ENCODE measurements around the gene DHDDS.
A peak's percentile ranks its signal among the peaks of the same experiment; 100 is the strongest.

DHDDS gene

DNA sequence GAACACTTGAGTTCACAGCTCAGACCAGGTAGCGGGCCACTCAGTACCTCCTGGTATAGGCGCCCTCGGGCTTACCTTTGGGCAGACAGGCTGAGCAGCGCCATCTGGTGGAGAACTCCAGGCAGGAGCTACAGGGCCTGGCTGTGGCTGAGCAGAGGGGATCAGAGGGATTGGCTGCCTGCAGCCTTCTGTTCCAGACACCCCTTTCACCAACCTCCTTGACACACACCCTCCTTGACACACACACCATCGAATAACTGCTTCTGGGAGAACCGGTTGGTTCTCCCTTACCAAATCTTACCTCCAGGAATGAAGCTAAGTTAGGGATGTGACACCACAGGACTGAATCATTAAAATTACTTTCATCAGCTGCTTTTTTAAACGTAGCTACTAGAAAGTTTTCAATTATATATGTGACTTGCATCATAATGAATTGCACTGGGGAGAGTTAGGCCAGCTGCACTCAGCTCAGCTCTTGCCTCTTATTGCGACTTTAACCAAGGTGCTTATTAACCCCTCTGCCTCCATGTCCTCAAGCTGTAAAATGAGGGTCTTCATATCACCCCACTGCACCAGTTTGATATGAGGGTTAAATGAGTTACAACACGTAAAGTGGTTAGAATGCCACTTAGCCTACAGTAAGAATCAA lies 14.9 kb upstream of the DHDDS start:
- DNase-seq (ENCODE audit: low read depth): peak; percentile 77

DNA sequence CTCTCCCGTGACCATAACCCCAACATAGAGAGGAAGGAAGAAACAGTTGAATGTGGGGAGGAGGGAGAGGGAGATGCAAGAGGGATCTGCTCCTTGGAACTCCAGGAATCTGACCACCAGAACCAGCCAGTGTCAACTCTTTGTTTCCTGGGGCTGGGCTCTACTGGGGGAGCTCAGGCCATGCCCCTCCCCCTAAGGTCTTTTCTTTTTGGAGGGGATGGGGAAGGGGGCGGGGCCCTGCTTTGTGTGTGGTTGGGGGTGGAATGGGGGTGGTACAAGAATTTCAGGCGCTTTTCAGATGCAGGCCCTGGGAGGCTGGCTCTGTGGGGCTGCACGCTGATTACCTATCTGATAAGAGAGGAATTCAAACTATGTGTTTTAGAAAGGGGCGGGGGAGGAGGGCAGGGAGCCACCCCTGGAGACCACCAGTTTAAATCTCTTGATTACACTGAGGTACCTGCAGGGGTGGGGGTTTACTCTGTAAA lies 13.2 kb upstream of the DHDDS start:
- no peak for DNase-seq (ENCODE audit: low read depth)

DNA sequence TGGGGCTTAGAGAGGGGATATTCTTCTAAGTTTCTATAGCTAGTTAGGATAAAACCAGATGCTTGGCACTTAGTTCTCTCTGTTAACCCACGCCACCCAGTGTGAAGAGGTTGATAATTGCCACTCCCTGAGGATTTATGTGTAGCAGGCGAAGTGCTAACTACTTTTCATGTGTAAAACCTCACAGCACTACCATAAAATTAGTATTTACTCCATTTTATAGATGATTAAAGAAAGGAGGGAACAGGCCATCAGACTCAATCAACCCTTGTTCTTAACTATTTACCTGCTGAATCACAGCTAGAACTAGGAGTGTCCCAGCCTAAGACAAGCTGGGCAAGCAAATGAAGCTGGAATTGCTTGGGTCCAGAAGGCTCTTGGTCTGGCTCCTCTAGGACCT lies 12.6 kb upstream of the DHDDS start:
- DNase-seq (ENCODE audit: low read depth): no peak

DNA sequence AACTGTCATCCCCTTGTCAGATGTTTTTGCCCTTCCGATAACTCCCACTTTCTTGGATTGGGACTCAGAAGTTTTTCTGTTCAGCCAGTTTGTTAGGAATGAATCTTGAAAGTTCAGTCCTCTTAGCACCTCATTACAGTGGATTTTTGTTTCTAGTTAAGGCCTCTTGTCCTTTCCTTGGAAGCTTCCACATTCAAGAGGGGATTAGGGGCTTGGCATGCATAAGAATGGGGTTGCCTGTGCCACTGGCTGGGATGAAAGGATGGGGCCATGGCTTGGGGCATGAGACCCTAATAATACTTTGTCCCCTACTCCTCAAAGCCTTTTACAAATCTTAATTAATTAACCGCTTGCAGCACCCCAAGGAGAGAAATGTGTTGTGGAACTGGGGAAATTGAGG lies 2.4 kb upstream of the DHDDS start:
- no peak for DNase-seq (ENCODE audit: low read depth)

DNA sequence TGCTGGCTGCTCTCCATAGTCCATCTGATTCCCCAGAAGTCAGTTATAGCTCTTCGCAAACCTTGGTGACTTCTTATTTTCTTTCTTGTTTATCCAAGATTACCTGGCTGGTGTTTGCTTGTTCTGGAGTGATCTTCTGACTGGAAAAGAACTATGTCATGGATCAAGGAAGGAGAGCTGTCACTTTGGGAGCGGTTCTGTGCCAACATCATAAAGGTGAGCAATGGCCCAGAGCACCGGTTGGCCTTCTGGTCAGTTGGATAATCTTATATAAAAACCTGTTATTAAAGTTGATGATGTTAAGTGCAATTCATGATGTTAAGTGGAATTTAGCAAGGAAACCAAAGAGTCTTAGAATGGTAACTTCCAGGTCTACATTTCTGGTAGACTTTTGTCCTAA lies 672 bp downstream of the DHDDS start:
- DNase-seq (ENCODE audit: low read depth): no peak

DNA sequence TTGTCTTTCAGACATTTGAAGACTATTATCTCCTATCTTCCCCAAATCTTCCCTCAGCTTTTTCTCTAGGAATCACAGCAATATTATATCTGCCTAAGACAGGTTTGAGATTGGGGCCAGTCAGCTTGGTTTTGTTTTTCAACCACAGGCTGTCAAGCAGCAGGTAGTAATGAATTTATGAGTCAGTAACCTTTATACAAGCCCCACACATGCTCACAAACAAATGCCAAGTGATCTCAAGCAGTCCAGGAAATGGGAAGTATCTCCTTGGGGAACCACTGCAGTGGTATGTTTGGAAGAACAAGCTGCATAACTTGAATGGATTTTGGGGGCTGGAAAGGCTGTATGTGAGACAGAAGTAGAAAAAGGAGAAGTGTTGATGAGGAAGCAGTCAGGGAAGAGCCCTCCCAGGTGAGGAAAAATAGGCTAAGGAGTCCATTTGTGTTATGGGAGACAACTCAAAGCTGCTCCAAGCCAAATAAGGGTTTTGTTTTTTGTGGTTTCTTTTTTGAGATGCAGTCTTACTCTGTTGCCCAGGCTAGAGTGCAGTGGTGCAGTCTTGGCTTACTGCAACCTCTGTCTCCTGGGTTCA lies 2.1 kb downstream of the DHDDS start:
- no peak for DNase-seq (ENCODE audit: low read depth)

DNA sequence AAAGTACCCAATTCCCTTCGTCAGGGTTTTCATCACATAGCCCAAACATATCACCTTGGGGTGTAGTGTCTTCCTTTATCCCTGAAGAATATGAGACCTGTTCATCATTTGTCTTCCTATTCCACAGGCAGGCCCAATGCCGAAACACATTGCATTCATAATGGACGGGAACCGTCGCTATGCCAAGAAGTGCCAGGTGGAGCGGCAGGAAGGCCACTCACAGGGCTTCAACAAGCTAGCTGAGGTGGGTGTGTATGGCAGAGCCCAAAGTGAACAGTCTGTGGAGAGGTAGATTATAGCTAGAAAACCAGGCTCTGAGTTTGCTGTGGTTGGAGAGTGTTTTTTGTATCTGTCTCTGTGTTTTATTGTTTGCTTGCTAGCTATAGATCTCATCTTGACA lies 5.9 kb downstream of the DHDDS start:
- no peak for DNase-seq (ENCODE audit: low read depth)

DNA sequence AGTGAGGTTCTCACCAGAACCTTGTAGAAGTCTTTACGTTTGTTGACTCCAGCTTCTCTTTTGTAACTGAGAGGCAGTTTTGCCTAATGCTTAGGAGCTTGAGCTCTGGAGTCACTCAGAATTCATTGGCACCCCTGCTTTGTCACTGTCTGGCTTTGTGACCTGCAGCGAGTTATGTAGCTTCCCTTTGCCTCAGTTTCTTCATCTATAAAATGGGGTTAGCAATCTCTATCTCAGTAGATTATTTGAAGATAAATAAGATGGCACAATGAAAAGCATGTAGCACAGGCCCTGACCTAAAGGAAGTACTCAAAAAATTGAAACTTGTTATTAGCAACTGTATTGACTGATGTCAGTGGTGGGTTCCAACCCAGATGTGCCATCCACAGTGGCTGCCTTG lies 8.1 kb downstream of the DHDDS start:
- no peak for DNase-seq (ENCODE audit: low read depth)

DNA sequence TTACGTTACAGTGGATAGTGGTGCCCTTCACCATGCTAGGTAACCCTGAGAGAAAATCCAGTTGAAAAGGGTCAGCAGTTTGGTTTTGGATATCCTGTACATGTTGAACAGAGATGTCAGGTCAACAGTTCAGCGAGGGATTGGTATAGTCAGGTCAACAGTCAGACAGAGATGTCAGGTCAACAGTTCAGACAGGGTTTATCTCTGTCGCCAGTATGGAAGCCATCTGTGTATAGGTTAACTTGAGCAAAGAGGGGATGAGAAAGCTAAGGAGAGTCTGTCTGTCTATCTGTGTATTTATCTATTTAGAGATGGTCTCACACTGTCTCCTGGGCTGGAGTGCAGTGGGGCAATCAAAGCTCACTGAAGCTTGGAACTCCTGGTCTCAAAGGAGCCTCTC lies 17.7 kb downstream of the DHDDS start:
- no peak for DNase-seq (ENCODE audit: low read depth)

DNA sequence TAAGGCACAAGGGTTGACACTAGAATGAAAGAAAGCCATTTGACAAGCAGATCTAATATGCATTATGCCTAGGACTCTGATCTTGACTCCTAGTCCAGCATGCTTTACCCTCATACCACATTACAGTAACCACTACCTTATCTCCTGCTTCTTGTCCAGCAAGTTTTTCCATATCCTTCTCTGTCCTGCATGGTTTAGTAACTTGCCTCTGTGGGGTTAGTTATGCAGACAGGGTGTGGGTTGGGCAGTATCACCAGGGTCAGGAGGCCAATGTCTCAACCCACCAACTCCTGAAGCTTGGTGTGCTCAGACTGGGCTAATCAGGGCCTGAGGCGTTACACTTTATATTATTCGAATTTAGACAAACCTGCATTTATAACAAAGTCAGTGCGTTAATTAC lies 18.8 kb downstream of the DHDDS start:
- DNase-seq (ENCODE audit: low read depth): no peak

DNA sequence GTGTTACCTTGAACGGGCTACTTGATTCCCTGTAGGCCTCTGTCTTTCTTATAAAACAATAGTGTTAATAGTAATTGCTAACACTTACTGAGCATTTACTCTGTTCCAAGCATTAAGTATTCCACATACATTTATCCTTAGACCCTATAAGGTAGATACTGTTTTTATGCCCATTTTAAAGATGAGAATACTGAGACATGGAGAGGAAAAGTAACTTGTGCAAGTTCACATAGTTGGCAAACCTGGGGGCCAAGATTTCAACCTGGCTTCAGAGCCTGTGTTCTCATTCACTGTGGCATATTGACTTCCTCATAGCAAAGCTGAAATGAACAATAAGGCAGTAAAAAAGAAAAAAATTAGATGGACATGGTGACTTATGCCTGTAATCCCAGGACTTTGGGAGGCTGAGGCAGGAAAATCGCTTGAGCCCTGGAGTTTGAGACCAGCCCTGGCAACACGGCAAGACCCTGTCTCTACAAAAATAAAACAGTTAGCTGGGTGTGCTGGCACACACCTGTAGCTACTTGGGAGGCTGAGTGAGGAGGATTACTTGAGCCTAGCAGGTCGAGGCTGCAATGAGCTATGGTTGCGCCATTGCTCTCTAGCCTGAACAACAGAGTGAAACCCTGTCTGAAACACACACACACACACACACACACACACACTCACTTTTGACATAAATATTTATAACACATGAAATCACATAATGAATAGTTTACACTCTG lies 20.5 kb downstream of the DHDDS start:
- DNase-seq (ENCODE audit: low read depth): no peak

DNA sequence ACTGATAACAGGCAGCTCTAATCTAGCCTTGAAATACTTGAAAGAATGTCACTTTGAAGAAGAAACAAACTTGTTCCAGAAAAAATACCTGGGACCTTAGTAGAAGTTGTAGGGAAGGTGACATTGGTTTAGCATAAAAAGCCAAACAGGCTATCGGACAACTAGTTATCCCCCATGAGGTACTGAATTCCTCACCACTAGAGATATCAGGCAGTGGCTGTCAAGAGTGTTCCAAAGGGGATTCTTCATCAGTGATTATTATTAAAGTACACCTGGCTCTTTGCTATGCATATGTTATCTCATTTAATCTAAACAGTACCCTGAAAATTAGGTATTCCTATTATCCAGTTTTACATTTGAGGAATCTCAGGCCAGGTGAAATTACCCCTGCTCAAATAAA lies 27.0 kb downstream of the DHDDS start:
- no peak for DNase-seq (ENCODE audit: low read depth)

DNA sequence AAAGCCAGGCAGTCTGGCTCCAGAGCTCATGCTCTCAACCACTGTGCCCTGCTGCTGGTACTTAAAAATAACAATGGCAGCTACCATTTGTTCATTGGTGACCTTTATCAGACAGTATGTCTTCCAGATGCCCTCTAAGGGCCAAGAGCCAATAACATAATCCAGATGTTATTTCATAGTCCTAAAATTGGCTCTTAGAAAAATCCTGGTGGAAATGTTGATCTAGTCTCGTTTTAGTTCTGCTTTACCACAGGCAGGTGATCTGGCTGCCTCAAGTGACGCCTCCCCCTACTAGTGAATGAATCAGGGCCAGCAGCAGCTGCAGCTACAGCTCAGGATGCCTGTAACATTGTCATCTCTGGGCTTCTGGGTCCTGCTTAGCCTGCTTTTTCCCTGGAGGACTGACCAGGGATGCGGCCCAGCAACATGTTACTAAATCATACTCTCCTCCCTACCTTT lies 27.5 kb downstream of the DHDDS start:
- no peak for DNase-seq (ENCODE audit: low read depth)

DNA sequence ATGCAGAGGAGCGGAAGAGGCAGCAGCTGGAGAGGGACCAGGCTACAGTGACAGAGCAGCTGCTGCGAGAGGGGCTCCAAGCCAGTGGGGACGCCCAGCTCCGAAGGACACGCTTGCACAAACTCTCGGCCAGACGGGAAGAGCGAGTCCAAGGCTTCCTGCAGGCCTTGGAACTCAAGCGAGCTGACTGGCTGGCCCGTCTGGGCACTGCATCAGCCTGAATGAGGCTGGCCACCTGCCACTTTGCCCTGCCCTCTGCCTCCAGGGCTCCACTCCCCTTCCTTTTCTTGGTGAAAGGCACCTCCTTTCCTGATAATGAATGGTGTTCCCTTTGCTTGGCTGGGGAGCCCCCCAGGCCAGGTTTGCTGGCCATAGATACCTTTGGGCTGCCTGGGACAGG lies 36.8 kb downstream of the DHDDS start:
- no peak for DNase-seq (ENCODE audit: low read depth)

DNA sequence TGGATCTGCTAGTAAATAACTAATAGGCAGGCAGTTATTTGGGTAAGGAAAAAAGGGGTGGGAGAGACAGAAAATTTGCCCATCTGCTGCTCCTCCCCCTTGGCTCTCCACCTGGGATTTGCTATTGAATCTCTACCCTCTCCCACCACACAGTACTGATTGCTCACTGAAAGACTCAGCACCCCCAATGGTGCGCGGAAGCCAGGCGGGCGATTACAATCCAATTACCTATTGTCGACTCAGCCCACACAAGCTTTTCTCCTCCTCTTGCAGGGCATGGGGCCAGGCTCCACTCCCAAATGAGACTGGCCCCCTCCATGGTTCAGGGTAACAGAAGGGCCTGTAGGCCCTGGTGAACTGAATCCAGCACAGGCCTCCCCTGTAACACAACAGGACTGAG lies 37.4 kb downstream of the DHDDS start:
- DNase-seq (ENCODE audit: low read depth): no peak

DNA sequence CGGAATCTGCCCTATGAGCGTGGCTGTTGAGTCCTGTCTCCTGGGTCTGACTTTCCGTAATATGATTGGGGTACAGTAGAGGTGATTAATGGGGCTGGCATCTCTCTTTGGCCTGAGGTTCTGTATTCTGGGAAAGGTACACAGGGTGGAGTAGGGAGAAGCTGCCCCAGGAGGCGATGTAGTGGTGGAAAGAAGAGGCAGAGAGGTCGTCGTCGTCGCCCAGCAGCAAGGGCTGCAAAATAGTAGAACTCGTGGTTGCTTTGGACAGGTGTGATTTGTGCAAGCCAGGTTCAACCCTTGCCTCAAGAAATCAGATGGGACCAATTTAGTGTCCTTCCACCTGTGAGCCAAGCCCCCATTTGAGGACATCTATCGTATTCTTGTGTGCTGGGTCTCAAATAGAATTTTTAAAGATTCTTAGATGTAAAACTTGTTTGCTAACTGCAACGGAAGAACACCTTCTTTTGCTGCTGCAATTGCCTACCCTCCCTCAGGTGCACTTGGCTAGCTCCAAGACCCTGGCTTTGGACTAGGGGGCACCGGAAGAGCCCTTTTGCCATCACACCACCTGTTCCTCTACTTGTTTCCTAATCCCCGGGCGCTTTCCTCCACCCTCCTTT lies 38.9 kb downstream of the DHDDS start:
- no peak for DNase-seq (ENCODE audit: low read depth)

DNA sequence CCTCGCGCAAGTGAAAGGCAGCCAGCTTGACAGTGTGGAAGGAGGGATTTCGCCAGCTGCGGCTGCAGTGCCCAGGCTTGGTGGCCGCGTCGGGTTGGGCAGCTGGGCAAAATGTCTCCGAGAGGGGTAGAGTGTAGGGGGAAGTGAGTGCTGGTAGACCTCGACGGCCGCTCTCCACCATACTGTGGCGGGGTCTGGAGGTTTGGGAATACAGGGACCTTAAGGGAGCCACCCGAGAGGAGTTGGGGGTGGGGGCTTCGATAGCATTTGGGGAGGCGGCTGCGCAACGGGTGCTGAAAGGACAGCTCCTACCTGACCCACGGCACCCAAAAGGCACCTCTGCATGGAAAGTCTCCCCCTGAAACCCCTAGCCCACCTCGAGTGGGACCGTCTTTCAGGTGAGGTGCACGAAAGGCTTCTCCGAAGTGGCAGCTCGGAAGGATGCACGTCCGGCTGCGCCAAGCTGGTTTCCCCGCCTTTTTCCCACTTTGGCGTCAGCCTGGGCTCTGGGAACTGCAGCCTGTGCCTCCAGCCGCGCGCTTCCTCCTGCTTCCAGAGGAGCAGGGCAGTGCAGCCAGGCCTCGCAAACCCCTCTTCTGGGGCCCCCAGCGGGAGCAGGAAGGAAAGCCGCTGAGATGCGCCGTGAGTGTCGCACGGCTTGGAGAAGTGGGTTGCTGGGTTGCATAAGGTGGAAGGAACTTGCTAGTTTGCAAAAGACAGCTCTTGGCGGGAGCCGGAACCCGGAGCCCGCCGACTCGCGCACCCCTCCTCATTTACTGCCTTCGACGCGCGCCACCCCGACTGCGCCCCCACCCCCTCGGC lies 39.6 kb downstream of the DHDDS start:
- DNase-seq (ENCODE audit: low read depth): no peak

DNA sequence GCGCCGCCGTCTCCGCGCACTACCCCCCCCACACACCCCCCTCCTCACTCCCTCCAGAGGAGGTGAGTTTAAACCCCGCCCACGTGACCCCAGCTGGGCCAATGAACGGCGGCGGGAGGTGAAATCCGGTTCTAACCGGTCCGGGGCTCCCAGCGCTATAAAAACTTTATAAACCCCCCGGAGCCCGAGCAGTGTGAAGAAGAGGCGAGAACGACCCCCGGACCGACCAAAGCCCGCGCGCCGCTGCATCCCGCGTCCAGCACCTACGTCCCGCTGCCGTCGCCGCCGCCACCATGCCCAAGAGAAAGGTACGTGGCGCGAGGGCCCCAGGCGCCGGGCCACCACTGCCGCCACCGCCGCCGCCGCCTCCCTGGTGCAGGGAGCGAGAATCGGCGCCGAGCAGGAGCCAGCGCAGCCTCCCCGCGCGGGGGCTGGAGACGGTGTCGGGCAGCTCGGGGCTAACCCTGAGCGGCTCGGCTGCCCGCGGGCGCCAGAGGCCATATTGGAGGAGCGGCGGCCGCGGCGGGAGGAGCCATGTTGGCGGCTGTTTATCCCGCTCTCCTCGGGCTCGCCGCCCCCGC lies 40.3 kb downstream of the DHDDS start, which contains the start of gene HMGN2:
HMGN2 (plus strand) TSS at position 121 of the 581 bp plus-strand sequence; CDS start at position 294, 173 bp downstream.
- peak; percentile 61 for DNase-seq (ENCODE audit: low read depth)

DNA sequence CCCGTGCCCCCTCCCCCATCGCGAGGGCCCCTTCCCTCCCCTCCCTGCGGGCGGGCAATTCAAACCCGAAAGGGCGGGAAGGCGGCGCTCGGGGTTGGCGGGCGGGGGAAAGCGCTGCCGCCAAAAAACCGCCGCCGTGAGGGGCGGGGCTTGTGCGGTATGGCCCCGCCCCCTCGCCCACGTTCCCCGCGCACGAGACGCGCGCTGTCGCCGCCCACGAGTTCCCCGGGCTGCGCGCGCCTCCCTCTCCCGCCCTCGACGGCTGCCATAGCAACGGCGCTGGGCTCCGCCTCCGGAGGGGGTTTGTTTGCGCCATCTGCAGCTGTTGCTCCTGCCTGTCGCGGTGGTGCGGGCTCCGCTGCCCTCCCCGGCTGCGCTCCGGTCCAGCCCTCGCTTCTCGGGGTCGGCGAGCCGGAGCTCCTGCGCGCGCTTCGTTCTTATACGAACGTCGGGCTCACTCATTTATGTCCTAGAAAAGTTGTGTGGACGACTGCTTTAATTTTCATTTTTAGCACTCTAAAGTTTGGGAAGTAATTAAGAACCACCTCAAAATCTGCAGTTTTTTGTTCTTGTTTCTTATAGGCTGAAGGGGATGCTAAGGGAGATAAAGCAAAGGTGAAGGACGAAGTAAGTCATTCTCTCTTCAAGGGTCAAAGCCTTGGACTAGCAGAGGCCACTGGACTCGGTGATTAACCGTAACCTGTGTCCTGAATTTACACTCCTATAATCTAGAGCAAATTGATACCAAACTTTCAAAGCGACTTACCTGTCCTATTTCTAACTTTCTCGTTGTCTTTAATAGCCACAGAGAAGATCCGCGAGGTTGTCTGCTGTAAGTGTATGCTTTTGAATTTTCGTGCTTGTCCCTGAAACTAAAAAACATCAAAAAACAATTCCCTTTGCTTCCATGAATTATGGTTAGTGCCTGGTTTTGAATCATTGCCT lies 41.1 kb downstream of the DHDDS start:
- peak; percentile 97 for DNase-seq (ENCODE audit: low read depth)

DNA sequence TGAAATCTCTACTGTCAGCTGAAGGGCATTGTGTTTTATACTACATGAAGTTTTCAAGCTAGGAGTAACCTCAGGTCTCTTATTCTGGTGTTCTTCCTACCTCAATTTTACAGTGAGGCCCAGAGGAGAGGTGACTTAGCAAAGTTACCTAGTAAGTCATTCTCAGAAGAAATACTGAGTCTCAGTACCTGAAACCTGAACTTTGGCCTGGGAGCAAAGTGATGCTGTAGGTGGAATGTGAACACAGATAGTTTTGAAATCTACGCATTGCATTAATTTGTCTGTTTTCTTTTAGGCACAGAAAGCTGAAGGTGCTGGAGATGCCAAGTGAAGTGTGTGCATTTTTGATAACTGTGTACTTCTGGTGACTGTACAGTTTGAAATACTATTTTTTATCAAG lies 42.7 kb downstream of the DHDDS start:
- no peak for DNase-seq (ENCODE audit: low read depth)
